Measurements from ENCODE around the gene TRIP11.

Gene TRIP11

DNA sequence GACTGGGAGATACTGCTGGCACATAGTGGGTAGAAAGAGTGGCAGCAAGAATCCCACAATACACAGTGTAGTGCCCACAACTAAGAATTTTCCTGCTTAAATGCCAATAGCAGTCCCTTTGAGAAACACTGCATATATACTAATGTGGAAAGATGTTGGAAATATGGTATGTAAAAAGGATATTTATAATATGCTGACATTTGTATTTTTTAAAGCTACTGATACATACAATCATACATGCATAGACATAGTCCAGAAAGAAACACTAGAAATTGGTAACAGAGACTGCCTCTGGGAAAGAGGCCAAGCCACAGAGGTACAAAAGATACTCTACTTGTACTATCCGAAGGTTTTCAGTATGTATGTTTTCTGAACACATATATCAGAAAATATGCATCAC lies 30.3 kb downstream of the TRIP11 start:
- TF ChIP-seq, protein P1, sequence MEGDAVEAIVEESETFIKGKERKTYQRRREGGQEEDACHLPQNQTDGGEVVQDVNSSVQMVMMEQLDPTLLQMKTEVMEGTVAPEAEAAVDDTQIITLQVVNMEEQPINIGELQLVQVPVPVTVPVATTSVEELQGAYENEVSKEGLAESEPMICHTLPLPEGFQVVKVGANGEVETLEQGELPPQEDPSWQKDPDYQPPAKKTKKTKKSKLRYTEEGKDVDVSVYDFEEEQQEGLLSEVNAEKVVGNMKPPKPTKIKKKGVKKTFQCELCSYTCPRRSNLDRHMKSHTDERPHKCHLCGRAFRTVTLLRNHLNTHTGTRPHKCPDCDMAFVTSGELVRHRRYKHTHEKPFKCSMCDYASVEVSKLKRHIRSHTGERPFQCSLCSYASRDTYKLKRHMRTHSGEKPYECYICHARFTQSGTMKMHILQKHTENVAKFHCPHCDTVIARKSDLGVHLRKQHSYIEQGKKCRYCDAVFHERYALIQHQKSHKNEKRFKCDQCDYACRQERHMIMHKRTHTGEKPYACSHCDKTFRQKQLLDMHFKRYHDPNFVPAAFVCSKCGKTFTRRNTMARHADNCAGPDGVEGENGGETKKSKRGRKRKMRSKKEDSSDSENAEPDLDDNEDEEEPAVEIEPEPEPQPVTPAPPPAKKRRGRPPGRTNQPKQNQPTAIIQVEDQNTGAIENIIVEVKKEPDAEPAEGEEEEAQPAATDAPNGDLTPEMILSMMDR (conservative IDR thresholded peaks at IDR 0.05; ENCODE audit: low read depth, low read length) = no peak
- H3K4me3 ChIP-seq (ENCODE audit: low read length) = no peak overlapping the region
- no peak for DNase-seq (ENCODE audit: low read depth)

DNA sequence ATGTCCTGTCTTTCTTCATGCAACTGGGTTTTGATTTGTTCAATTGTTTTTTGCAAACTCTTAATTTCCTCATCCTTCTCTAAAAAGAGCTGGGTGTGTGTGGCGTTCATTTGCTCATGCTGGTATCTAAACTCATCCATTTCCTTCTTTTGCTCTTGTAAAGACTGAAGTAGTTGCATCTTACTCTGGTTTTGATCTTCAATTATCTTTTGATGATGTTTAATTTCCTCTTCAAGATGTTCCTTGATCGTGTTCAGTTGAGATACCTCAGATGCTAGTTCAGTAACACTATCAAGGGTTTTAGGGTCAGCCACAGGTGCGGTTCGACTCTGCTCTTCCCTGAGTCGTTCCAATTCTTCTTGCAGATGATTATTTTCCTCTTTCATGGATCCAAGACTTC lies 34.8 kb downstream of the TRIP11 start:
- no peak overlapping the region for H3K4me3 ChIP-seq (ENCODE audit: low read length)
- DNase-seq (ENCODE audit: low read depth) = no peak
- TF ChIP-seq, protein P1 (conservative IDR thresholded peaks at IDR 0.05; ENCODE audit: low read depth, low read length) = no peak

DNA sequence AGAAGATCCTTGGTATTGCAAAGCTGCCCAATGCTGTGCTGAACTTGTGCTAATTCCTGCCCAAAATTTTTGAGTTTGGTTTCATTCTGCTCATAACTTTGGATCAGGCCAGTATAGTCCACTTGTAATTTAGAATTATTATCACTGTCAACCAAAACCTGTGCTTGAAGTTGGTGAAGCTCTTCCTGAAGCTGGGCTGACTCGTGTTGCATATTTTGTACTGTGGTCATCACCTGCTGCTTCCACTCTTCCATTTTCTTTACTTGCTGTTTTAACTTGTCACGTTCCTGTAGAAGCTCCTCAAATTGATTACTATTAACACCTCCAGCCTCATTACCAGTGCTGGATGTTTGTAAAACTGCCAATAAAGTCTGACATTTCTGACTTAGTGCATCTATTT lies 35.8 kb downstream of the TRIP11 start:
- TF ChIP-seq, protein P1 (conservative IDR thresholded peaks at IDR 0.05; ENCODE audit: low read depth, low read length) = no peak
- H3K4me3 ChIP-seq (ENCODE audit: low read length) = no peak overlapping the region
- no peak for DNase-seq (ENCODE audit: low read depth)

DNA sequence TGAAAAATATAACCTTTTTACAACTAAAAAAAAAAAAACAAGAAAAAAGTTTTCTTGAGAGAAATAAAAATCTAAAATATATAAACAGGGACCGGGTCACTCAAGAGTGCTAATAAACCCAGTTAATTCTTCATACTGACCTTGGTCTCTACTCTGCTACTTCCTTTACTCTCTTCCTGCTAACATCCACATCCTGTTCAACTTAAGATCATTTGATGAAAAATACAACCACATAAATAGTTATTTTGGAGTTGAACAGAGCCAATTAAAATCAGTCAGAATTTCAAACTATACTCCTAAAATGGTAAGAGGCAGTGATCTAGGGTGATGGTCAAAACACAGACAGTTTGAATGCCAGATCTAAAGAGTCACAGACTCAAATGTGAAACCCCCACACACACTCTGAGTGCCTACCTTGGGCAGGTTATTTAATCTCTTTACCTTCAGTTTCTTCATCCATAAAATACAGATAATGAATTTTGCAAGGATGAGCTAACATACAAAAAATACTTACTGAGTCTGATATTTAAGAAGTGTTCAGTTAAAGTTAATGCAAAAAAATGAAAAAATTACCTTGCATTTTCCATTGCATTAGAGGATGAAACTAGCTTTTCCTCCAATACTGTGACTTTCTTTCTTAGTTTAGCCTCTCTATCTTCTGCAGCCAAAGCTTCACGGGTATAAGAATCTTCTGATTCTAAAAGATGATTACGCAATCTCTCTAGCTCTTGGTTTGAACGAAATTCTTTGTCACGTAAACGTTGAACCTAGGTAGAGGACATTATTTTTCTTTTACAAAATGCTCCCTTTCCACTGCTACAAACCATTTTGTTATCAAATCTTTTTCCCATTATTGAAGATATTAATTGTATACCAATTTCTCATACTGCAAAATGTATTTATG lies 40.9 kb downstream of the TRIP11 start:
- TF ChIP-seq, protein P1 (conservative IDR thresholded peaks at IDR 0.05; ENCODE audit: low read depth, low read length) = no peak
- no peak for DNase-seq (ENCODE audit: low read depth)
- H3K4me3 ChIP-seq (ENCODE audit: low read length) = no peak overlapping the region

DNA sequence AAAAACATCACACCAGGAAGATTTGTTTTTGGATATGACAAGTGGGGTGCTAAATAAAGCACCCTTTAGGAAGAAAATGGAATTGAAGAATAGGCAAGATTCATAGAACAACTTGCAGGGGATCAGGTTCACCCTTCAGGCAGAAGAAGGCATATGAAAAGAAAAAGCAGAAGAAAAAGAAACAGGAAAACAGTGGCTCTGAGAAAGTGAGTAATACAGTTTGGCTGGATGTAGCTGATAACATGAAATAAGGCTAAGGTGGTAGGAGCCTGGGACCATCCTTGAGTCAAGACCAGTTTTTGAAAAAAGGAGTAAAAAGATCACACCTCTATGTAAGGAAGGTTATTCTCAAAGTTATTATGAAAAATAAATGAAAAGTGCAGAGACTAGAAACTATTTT lies 42.4 kb downstream of the TRIP11 start:
- H3K4me3 ChIP-seq (ENCODE audit: low read length) = no peak overlapping the region
- DNase-seq (ENCODE audit: low read depth) = no peak
- TF ChIP-seq, protein P1 (conservative IDR thresholded peaks at IDR 0.05; ENCODE audit: low read depth, low read length) = no peak

DNA sequence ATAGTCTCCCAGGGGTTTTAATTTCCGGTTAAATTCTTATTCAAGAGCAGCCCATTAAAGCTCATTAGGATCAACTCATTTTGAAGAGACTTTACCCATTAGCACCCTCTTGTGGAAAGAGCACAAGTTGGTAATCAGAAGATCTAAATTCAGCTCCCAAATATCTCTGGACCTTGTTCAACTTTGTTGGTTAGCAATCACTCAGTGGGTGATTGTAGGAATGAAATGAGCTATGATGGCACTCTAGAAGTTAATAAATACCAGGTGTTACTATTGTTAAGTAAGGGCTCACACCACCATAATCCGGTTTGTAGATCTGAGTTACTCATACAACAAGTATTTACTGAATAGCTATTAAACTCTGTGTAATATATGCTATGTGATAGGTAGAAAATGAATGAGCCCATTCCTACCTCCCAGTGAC lies 42.9 kb downstream of the TRIP11 start:
- DNase-seq (ENCODE audit: low read depth) = peak; percentile 41
- TF ChIP-seq, protein P1 (conservative IDR thresholded peaks at IDR 0.05; ENCODE audit: low read depth, low read length) = peak; percentile 72
- no peak overlapping the region for H3K4me3 ChIP-seq (ENCODE audit: low read length)

DNA sequence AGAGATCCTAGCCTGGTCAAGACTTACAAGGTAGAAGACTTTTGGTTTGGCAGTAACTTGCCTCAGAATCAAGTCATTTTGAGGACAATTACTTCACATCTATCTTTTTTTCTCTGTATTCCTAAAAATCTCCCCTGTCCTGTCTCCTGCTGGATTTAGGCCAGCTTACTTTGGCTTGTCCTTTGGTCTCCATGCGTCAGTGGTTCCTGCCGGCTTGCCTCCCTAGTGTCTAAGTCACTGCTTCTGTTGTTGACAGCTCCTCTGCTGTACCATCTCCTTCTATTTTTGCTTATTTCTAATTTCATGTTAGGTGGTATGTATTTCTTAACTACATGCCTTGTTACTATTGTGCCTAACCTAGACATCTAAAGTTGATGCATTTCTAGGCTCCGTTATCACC lies 52.7 kb downstream of the TRIP11 start:
- no peak overlapping the region for H3K4me3 ChIP-seq (ENCODE audit: low read length)
- TF ChIP-seq, protein P1 (conservative IDR thresholded peaks at IDR 0.05; ENCODE audit: low read depth, low read length) = no peak
- no peak for DNase-seq (ENCODE audit: low read depth)

Measured in retinal pigment epithelial cell (primary cell).